ENCODE data around the gene STX19.

- no peak for TF ChIP-seq CTCF (IDR thresholded peaks at IDR 0.05)
- no peak for TF ChIP-seq EP300 (IDR thresholded peaks at IDR 0.05)
- TF ChIP-seq POLR2A (IDR thresholded peaks at IDR 0.05; ENCODE audit: low read depth), result no peak
Observed at GRCh38 chr3:94049267-94049666, 20.9 kb upstream of the STX19 start.

Data from esophagus muscularis mucosa (tissue), 4 donors.